ENCODE results near the gene TMEM258. TPM values are rescaled to one million over a fixed set of nuclear protein-coding genes. Genes with fewer than 3 reads are reported as not detected.

Gene TMEM258
- total RNA-seq, 4 donors from 2014 or later, result 8.2 to 34.7 (median 23.7) TPM

- intact Hi-C loops (cut with DNase I; ENCODE audit: low total_unique reads), result no loop called here
- in situ Hi-C loops (cut with MboI; ENCODE audit: low pct_ligation_motif_present in 1 of 4, low pct_unique_long_range_greater_than_20kb in 1 of 4, low sequenced_read_pairs in 3 of 4), result no loop called here
- H3K4me1 ChIP-seq, result peaks cover 0 to 4% (median 1%) of the 10 kb centered on the region in 4 donors
- 64 to 71% methylated on average over 1 to 10 of the region's 10 CpGs for WGBS, 2 donors (ENCODE audit: low coverage in 1 of 2)
- no peak overlapping the region for H3K4me3 ChIP-seq
- no peak for DNase-seq
- H3K36me3 ChIP-seq, result no peaks in the 10 kb centered on the region
- no peak overlapping the region for H3K27ac ChIP-seq
- TF ChIP-seq POLR2AphosphoS5 (IDR thresholded peaks at IDR 0.05) (no peak), POLR2A (IDR thresholded peaks at IDR 0.05) (no peak), CTCF (IDR thresholded peaks at IDR 0.05) (no peak)
- H3K27me3 ChIP-seq, result no peaks in the 10 kb centered on the region
- H3K9me3 ChIP-seq, result no peaks in the 10 kb centered on the region
These were observed 30.2 kb downstream of the TMEM258 start for GRCh38 chr11:61762223-61762615.

- H3K27me3 ChIP-seq, result no peaks in the 10 kb centered on the region
- TF ChIP-seq EP300 (IDR thresholded peaks at IDR 0.05; ENCODE audit: low read depth), result no peak
- no peak for TF ChIP-seq POLR2AphosphoS5 (IDR thresholded peaks at IDR 0.05)
- no peak for TF ChIP-seq CTCF (IDR thresholded peaks at IDR 0.05)
- TF ChIP-seq POLR2A (IDR thresholded peaks at IDR 0.05), result no peak
- no peaks in the 10 kb centered on the region for H3K9me3 ChIP-seq
- no peak overlapping the region for H3K4me3 ChIP-seq
- no peak for DNase-seq
- WGBS, 2 donors (ENCODE audit: low coverage in 1 of 2), result 76 to 81% methylated on average over 4 to 11 of the region's 11 CpGs
- peaks cover 0 to 9% (median 7%) of the 10 kb centered on the region in 4 donors for H3K4me1 ChIP-seq
- intact Hi-C loops (cut with DNase I; ENCODE audit: low total_unique reads), result no loop called here
- H3K27ac ChIP-seq, result no peak overlapping the region
- in situ Hi-C loops (cut with MboI; ENCODE audit: low pct_ligation_motif_present in 1 of 4, low pct_unique_long_range_greater_than_20kb in 1 of 4, low sequenced_read_pairs in 3 of 4), result no loop called here
- H3K36me3 ChIP-seq, result no peaks in the 10 kb centered on the region
These were observed 30.8 kb downstream of the TMEM258 start for GRCh38 chr11:61761440-61762222.

- no peak overlapping the region for H3K27ac ChIP-seq
- H3K36me3 ChIP-seq, result no peaks in the 10 kb centered on the region
- WGBS, 2 donors (ENCODE audit: low coverage in 1 of 2), result 85% methylated on average over 7 of the region's 13 CpGs; no CpG with 5 or more reads in 1 of the 2 donors
- no peak overlapping the region for H3K4me3 ChIP-seq
- in situ Hi-C loops (cut with MboI; ENCODE audit: low pct_ligation_motif_present in 1 of 4, low pct_unique_long_range_greater_than_20kb in 1 of 4, low sequenced_read_pairs in 3 of 4) (no loop called here), intact Hi-C loops (cut with DNase I; ENCODE audit: low total_unique reads) (no loop called here)
- TF ChIP-seq POLR2A (IDR thresholded peaks at IDR 0.05) (no peak), CTCF (IDR thresholded peaks at IDR 0.05) (no peak), EP300 (IDR thresholded peaks at IDR 0.05; ENCODE audit: low read depth) (no peak), POLR2AphosphoS5 (IDR thresholded peaks at IDR 0.05) (no peak)
- no peaks in the 10 kb centered on the region for H3K27me3 ChIP-seq
- no peak for DNase-seq
- H3K4me1 ChIP-seq, result peaks cover 0 to 16% (median 13%) of the 10 kb centered on the region in 4 donors
- no peaks in the 10 kb centered on the region for H3K9me3 ChIP-seq
These were observed 31.5 kb downstream of the TMEM258 start for GRCh38 chr11:61760946-61761345.

- in situ Hi-C loops (cut with MboI; ENCODE audit: low pct_ligation_motif_present in 1 of 4, low pct_unique_long_range_greater_than_20kb in 1 of 4, low sequenced_read_pairs in 3 of 4) (no loop called here), intact Hi-C loops (cut with DNase I; ENCODE audit: low total_unique reads) (no loop called here)
- H3K4me1 ChIP-seq, result peaks cover 3 to 27% (median 22%) of the 10 kb centered on the region in 4 donors
- no peak for TF ChIP-seq CTCF (IDR thresholded peaks at IDR 0.05)
- no peak for TF ChIP-seq POLR2A (IDR thresholded peaks at IDR 0.05)
- no peak for TF ChIP-seq POLR2AphosphoS5 (IDR thresholded peaks at IDR 0.05)
- TF ChIP-seq EP300 (IDR thresholded peaks at IDR 0.05; ENCODE audit: low read depth), result no peak
- no peak overlapping the region for H3K4me3 ChIP-seq
- WGBS, 2 donors (ENCODE audit: low coverage in 1 of 2), result 74% methylated on average over 15 of the region's 15 CpGs; no CpG with 5 or more reads in 1 of the 2 donors
- no peaks in the 10 kb centered on the region for H3K9me3 ChIP-seq
- H3K36me3 ChIP-seq, result no peaks in the 10 kb centered on the region
- peaks cover 9% of the 10 kb centered on the region for H3K27me3 ChIP-seq
- H3K27ac ChIP-seq, result peak overlapping the region in 1 of 4 donors; percentile 70
- DNase-seq, result no peak
These were observed 35.1 kb downstream of the TMEM258 start for GRCh38 chr11:61757213-61757862.

Measured in transverse colon (tissue), 4 donors.